Activated CD4-positive, alpha-beta T cell treated with anti-CD3 and anti-CD28 coated beads for 4 hours (primary cell): ENCODE data around the gene ZNF354C.

Experiments
- DNase-seq, 2 donors: peaks; one replicate each; pipeline ENCODE4 v3.0.0-alpha.2; 2020

ZNF354C gene

GRCh38 chr5:179114756-179115155 is 54.6 kb downstream of the ZNF354C start:
- no peak for DNase-seq

GRCh38 chr5:179115307-179115706 is 55.1 kb downstream of the ZNF354C start:
- no peak for DNase-seq

- DNase-seq, result no peak
These were observed 55.8 kb downstream of the ZNF354C start for GRCh38 chr5:179115845-179116524.

- no peak for DNase-seq
These were observed 58.2 kb downstream of the ZNF354C start for GRCh38 chr5:179118338-179118737.

GRCh38 chr5:179118756-179119414 is 58.7 kb downstream of the ZNF354C start:
- no peak for DNase-seq

- no peak for DNase-seq
These were observed 59.4 kb downstream of the ZNF354C start for GRCh38 chr5:179119415-179120170.

- no peak for DNase-seq
These were observed 60.3 kb downstream of the ZNF354C start for GRCh38 chr5:179120421-179120861.

GRCh38 chr5:179120951-179121666 is 60.9 kb downstream of the ZNF354C start:
- DNase-seq, result no peak

- DNase-seq, result no peak
These were observed 61.5 kb downstream of the ZNF354C start for GRCh38 chr5:179121667-179122111.

GRCh38 chr5:179122411-179123108 is 62.4 kb downstream of the ZNF354C start:
- DNase-seq, result no peak

GRCh38 chr5:179123109-179123426 is 62.9 kb downstream of the ZNF354C start:
- DNase-seq, result no peak

GRCh38 chr5:179123491-179124272 is 63.5 kb downstream of the ZNF354C start:
- DNase-seq, result no peak

GRCh38 chr5:179124273-179124852 is 64.2 kb downstream of the ZNF354C start:
- DNase-seq, result no peak

- DNase-seq, result no peak
These were observed 64.9 kb downstream of the ZNF354C start for GRCh38 chr5:179124853-179125788.

- no peak for DNase-seq
These were observed 65.8 kb downstream of the ZNF354C start for GRCh38 chr5:179125789-179126505.

GRCh38 chr5:179126506-179126991 is 66.4 kb downstream of the ZNF354C start:
- DNase-seq, result no peak

GRCh38 chr5:179127136-179128040 is 67.2 kb downstream of the ZNF354C start:
- no peak for DNase-seq

- no peak for DNase-seq
These were observed 67.8 kb downstream of the ZNF354C start for GRCh38 chr5:179128041-179128365.
